NOMO-1 (cell line): ENCODE data around the gene ADCY7.
A peak's percentile ranks its signal among the peaks of the same experiment; 100 is the strongest.

ENCODE experiments used
- DNase-seq, 2 experiments: peaks; one replicate each; lab custom pipeline; 2025; ENCODE audit not compliant: unreplicated experiment in 2 of 2; lab: John Stamatoyannopoulos, UW

ADCY7 gene

DNA sequence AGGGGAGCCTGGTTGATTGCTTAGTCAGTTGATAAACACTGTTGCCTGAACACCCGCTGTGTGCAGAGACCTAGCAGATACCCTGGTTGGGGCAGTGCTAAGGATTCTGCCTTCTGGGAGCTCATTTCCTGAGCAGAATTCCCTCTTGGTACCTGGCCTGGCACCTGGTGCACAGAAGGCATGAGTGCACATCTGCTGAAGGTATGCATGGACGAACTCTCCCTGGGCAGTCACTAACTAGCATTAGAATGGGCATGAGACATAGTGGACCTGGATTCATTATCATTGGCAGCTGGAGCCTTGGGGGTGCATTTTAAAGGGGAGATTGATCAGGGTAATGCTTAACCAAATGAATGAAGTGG, 13.1 kb downstream of the ADCY7 start:
- no peak for DNase-seq

- DNase-seq = no peak
These were observed 14.6 kb downstream of the ADCY7 start for GRCh38 chr16:50280932-50281331.

DNA sequence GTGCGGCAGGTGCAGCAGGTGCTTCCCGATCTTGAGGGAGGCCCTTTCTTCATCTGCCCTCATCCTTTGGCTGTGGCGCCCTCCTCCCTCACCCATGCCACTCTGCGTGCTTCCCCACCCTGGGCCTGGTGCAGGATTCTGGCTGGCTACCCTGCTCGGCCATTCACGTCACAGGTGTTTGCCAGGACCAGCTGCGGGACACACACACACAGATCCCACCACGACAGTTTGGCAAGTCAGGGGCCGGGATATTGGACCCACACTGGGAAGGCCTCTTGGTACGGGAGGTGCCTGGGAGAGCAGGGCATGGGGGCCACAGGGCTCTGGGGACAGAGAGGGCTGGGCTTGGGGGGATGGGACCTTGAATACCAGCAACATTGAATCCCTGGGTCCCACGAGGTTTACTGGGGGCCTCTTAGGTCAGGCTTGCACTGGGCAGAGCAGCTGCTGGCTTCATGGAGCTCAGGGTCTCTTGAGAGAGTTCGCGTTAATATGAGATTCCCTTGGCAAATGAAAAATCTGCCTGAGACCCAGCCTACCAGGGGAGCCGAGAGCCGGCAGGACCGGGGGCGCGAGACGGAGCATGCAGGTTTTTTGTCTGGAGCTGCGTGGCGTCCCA, 15.1 kb downstream of the ADCY7 start:
- DNase-seq = no peak

- DNase-seq = peak; percentile 96 to 98
These were observed 15.7 kb downstream of the ADCY7 start for GRCh38 chr16:50282010-50282538.

- peak; percentile 54 to 57 for DNase-seq
These were observed 16.7 kb downstream of the ADCY7 start for GRCh38 chr16:50282955-50283631.

DNA sequence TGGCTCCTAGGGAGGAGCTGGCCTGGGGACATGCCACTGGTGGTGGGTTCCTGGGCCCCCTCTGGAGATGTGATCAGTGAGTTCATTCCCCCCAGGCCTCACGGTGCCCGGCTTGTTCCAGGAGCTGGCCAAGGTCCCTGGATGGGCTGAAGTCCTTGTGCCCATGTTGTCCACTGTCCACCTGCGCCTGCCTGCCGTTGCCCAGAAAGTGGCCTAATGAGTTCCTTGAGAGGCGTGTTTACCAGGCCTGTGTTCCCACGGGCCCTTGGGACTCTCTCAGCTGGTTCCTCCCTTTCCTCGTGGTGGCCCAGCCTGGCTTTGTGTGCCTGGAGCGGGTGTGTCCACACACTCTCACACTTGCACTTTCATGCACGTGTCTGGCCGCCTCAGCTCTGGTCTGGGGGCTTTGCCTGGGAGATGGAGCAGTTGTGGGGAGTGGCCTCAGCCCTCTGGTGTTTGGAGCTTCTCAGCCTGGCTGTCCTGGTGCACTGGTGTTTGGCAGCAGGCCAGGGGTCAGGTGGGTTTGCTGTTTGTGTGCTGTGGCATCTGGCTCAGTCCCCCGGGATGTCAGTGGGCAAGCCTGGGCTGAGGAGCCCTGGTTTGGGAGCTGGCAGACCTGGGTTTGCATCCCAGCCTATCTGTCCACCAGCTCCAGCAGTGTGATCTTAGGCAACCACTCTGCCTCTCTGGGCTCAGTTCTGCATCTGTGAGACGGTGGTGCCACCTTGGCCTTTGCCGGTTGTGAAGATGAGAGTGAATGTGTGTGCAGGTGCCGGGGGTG, 18.0 kb downstream of the ADCY7 start:
- DNase-seq = no peak

DNA sequence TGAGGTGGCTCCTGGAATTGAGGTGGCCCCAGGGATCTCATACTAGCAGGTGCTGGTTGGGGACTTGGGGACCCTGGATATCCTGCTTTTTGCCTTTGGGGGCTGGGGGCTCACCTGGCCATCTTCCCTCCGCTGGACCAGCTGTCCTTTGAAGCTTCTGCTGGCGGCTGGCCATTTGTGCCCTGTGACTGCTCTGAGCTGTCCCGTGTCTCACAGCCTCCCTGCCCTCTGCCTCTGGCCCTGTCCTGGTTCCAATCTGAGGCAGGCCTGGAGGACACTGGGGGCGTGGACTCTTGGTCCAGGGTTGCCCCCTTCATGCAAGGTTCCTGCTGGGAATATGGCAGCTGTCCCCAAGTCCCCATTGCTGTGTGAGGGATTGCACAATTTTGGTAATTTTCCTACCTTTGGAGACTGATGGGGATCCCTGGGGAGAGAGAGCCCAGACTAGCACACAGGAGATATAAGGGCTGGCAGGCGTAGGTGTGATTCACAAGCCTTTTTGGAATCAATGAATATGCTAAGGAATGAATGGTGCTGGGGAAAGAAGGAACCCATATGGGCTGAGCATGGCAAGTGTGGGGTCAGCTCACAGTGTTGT, 19.2 kb downstream of the ADCY7 start:
- DNase-seq = no peak

DNA sequence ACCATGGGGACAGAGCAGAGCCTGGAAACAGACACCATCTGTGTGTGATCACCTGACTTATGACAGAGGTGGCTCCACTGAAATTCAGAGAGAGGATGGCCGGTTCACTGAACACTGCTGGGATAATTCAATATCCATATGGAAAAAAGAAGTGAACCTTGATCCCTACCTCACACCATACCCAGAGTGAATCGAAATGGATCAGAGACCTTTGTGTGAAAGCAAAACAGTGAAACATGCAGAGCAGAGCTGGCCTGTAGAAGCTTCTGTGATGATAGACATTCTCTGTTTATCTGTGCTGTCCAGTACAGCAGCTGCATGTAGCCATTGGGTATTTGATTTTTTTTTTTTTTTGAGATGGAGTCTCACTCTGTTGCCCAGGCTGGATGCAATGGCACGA, 20.3 kb downstream of the ADCY7 start:
- no peak for DNase-seq

GRCh38 chr16:50288026-50288425, 21.7 kb downstream of the ADCY7 start:
- DNase-seq = no peak

- no peak for DNase-seq
These were observed 22.6 kb downstream of the ADCY7 start for GRCh38 chr16:50288920-50289319.

- no peak for DNase-seq
These were observed 23.8 kb downstream of the ADCY7 start for GRCh38 chr16:50289950-50290764.

DNA sequence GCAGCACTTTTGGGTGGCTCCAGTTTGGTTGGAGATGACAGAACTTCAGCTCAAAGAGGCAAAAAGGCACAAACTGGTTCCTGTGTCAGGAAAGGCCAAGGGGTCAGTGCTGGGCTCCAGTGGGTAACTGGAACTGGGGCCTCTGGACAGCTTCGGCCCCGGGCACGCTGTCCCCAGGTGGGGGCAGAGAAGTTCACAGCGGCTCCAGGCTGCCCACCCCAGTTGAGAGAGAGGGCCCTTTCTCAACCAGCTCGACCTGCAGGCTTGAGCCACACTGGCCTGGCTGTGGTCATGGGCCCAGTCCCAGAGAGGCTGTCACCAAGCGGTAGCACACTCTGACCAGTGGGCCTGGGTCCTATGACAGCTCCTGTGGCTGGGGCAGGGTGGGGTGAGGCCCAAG, 24.5 kb downstream of the ADCY7 start:
- DNase-seq = no peak

DNA sequence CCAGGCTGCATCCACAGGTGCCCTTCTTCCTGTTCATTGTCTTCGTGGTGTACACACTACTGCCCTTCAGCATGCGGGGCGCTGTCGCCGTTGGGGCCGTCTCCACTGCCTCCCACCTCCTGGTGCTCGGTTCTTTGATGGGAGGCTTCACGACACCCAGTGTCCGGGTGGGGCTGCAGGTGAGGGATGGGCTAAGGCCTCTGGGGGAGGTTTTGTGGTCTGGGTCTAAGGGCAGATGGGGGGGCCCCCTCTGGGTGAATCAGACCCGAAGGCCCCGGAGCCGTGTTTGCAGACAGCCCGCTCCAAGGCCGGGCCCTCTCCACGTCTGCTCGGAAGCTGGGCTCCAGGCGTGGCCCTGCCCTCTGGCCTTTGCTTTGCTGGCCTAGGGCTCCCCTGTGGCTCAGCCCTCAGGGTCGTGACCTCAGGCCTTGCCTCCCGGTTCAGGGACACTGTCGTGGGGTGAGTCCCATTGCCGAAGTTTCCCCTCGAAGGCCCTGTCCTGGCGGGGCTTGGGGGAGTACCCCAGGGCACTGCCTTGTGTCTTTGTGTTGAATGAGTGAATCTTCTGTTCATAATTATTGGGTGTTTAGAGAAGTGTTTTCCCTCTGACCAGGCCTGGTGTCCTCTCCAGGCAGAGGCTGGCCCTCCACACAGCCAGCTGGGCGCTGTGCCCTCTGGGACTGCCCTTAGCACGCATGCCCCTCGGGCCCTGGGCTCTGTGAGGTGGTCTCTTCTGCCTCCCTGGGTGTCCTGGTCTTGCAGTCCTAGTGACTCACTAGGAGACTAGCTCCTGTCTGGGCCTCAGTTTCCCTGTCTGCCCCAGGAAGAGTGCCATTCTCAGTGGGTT, 25.6 kb downstream of the ADCY7 start:
- no peak for DNase-seq

GRCh38 chr16:50292566-50292948, 26.2 kb downstream of the ADCY7 start:
- no peak for DNase-seq

DNA sequence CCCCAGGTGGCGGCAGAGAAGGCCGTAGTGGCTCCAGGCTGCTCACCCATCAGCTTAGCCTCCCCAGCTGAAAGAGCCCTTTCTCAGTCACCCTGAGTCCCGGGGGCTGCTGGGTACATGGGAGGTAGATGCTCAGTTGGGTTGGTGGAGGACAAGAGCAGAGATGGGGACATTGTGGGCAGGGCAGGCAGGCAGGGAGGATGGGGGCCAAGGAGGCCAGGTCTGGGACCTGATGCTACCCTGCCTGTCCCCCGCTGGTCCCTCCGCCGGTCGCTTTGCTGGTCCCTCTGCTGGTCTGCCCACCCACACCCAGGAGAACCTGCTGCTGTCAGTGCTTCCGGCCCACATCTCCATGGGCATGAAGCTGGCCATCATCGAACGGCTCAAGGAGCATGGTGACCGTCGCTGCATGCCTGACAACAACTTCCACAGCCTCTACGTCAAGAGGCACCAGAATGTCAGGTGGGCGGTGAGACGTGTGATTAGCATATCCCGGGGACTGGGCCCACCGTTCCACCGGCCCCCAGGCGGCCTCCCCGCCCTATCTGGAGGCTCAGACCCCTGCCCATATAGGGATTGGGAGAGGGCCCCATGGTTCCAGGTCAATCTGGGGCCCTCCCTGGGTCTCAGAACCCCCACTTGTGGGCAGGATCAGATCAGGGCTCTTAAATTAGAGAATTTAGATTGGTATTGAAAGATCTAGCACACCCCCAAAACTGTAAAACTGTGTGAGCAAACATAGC, 26.9 kb downstream of the ADCY7 start:
- no peak for DNase-seq

- no peak for DNase-seq
These were observed 27.9 kb downstream of the ADCY7 start for GRCh38 chr16:50293994-50294855.

DNA sequence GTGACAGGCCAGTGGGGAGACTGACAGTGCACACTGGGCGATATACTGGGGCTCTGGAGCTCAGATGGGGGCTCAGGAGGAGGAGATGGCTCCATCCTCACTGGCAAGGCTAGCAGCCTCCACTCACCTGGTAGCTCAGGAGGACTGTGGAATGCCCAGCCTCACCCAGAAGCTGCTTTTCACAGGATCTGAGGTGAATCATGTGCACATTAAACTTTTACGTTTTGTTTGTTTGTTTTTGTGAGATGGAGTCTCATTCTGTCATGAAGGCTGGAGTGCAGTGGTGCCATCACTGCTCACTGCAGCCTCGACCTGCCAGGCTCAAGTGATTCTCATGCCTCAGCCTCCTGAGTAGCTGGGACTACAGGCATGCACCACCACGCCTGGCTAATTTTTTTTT, 28.6 kb downstream of the ADCY7 start:
- no peak for DNase-seq

- DNase-seq = no peak
These were observed 29.3 kb downstream of the ADCY7 start for GRCh38 chr16:50295541-50296132.
